Ammon's horn (tissue), 1 donor: ENCODE results near the gene ABCD3.
"Not testable (repeated sequence)": the region's sequence is repeated elsewhere in the genome, so short reads cannot be mapped to it uniquely, and the experiment has no call there.

Source experiments
- DNase-seq: peaks from one replicate; pipeline ENCODE4 v3.0.0-alpha.2; 2016; ENCODE audit warnings: low spot score

Gene ABCD3

GRCh38 chr1:94550800-94551241, 132.6 kb downstream of the ABCD3 start:
- DNase-seq = no peak

GRCh38 chr1:94551449-94551848, 133.3 kb downstream of the ABCD3 start:
- no peak for DNase-seq

GRCh38 chr1:94552071-94552586, 133.9 kb downstream of the ABCD3 start:
- DNase-seq = no peak

GRCh38 chr1:94553323-94553730, 135.1 kb downstream of the ABCD3 start:
- no peak for DNase-seq

- no peak for DNase-seq
These were observed 135.7 kb downstream of the ABCD3 start for GRCh38 chr1:94553931-94554330.

- DNase-seq = no peak
These were observed 136.4 kb downstream of the ABCD3 start for GRCh38 chr1:94554580-94554979.

GRCh38 chr1:94555091-94555490, 136.9 kb downstream of the ABCD3 start:
- no peak for DNase-seq

- no peak for DNase-seq
These were observed 141.7 kb downstream of the ABCD3 start for GRCh38 chr1:94559921-94560320.

GRCh38 chr1:94560333-94560732, 142.1 kb downstream of the ABCD3 start:
- DNase-seq = no peak

GRCh38 chr1:94562519-94563260, 144.5 kb downstream of the ABCD3 start:
- DNase-seq = no peak

GRCh38 chr1:94565901-94566300, 147.7 kb downstream of the ABCD3 start:
- DNase-seq = no peak

- DNase-seq = not testable (repeated sequence)
These were observed 148.2 kb downstream of the ABCD3 start for GRCh38 chr1:94566436-94566835.

GRCh38 chr1:94567975-94568607, 149.9 kb downstream of the ABCD3 start:
- not testable (repeated sequence) for DNase-seq
